NCI-H2081 treated with DMSO at 0.1 percent for 48 hours (cell line): ENCODE measurements around the gene CCDC15.
"Not testable (repeated sequence)": the region's sequence is repeated elsewhere in the genome, so short reads cannot be mapped to it uniquely, and the experiment has no call there.

Experiments
- DNase-seq: peaks from one replicate; lab custom pipeline; 2025; lab: John Stamatoyannopoulos, UW

Gene CCDC15

DNA sequence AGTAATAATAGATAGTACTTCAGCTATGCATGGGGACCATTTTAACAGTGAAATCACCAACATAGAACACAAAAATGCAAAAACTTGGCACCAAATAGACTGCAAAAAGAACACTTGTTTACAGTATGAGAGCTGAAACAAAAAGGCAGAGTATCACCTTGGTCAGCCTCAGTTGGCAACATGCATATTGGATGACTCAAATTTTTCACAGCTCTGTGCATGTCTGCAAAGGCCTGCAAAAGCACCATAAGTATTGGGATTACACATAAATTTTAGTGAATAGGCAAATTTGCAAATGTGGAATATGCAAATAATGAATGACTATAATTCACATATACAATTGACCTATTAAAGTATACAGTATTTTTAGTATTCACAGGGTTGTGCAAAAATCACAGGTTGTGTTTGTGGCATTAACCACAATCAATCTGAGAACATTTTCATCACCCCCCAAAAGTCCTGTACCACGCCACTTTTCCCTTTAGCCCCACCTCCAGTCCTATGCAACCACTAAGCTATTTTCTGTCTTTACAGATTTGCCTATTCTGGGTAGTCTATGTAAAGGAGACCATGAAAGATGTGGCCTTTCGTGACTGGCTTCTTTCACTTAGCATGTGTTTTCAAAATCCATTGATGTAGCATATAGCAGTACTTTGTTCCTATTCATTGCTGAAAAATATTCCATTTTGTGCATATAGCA is 47.2 kb downstream of the CCDC15 start:
- no peak for DNase-seq

DNA sequence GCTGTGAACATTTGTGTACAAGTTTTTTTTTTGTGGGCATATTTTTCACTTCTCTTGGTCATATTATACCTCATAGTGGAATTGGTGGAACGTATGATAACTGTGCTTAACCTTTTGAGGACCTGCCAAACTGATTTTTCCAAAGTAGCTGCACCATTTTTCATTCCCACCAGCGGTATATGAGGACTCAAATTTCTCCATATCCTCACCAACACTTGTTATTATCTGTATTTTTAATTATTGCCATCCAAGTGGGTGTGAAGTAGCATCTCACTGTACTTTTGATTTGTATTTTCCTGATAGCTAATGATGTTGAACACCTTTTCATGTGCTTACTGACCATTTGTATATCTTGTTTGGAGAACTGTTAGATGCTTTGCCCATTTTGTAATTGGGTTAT is 47.8 kb downstream of the CCDC15 start:
- DNase-seq = no peak

GRCh38 chr11:125005491-125005890 is 51.5 kb downstream of the CCDC15 start:
- no peak for DNase-seq

DNA sequence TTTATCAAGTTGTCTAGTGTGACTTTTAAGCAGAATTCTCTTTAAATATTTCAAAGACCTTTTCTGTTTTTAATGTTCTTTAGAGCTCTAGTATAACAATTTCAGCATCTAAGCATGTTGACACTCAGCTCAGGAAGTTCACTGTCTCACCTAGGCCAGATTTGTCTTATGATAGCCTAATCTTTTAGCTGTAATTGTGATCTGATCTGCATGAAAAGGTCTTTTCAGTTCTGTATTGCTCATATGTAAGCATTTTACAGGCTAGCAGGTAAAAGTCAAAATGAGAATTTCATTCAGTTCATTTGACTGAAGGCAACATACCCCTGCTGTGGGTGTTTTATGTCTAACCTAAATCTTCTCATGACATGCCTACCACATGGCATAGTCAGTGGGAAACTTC is 62.4 kb downstream of the CCDC15 start:
- no peak for DNase-seq

DNA sequence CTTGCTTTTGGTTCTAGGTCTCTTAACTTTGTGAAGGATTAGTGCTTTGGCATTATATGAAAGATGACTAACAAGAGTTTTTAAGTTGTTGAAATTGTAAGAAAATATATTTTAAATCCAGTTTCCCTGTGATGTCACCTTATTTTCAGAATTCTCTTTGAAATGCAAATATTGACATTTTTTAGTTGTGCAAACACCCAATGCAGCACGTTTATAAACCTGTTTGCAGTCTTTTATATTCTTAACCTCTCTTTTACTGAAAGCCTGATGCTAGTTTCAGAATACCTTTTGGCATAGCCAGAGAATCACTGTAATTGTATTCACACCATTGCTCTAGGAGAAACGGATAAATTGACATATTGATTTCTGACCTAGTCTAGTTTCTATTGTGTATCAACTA is 66.3 kb downstream of the CCDC15 start:
- DNase-seq = no peak

DNA sequence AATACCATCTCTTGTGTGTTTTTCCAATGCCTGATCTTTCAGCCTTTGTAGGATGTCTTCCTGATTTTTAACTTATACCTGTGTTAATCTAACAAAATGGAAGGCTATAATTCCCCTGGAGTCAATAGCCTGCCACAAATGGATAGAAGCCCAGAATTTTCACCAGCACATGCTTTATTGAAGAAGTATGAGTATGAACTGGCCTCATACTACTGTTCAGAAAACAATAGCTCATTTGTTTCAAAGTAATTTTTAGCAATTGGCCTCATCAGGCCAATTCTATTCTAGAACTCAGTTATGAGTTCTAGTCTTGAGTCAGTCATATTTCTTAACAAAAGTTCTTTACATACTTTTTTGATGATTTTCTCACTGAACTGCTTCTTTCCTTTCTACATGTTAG is 68.5 kb downstream of the CCDC15 start:
- no peak for DNase-seq

GRCh38 chr11:125025968-125026367 is 72.0 kb downstream of the CCDC15 start:
- no peak for DNase-seq

- not testable (repeated sequence) for DNase-seq
Measured at GRCh38 chr11:125029431-125029830, 75.4 kb downstream of the CCDC15 start.

GRCh38 chr11:125036933-125037332 is 82.9 kb downstream of the CCDC15 start:
- no peak for DNase-seq

- no peak for DNase-seq
Measured at GRCh38 chr11:125049164-125049792, 95.3 kb downstream of the CCDC15 start.

GRCh38 chr11:125052047-125052446 is 98.0 kb downstream of the CCDC15 start:
- no peak for DNase-seq

DNA sequence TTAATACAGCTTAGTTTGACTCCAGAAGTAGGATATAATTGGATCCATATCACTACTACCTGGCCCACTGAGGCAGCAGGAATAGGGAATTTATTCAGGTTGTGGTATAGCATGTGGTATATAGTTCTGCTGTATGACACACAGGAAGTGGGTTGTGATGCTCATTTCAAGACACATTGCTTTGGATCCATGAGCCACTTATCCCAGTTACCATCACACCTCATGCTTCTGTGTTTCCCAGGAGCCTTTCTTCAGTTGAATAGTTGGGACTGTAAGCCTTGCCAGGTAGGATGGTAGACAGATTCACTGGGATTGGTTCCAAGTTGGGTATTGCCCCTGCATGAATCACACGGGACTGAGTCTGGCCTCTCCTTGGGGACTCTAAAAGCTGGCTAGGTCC is 99.2 kb downstream of the CCDC15 start:
- DNase-seq = no peak

GRCh38 chr11:125055107-125055715 is 101.2 kb downstream of the CCDC15 start:
- DNase-seq = no peak

GRCh38 chr11:125056111-125056510 is 102.1 kb downstream of the CCDC15 start:
- not testable (repeated sequence) for DNase-seq

DNA sequence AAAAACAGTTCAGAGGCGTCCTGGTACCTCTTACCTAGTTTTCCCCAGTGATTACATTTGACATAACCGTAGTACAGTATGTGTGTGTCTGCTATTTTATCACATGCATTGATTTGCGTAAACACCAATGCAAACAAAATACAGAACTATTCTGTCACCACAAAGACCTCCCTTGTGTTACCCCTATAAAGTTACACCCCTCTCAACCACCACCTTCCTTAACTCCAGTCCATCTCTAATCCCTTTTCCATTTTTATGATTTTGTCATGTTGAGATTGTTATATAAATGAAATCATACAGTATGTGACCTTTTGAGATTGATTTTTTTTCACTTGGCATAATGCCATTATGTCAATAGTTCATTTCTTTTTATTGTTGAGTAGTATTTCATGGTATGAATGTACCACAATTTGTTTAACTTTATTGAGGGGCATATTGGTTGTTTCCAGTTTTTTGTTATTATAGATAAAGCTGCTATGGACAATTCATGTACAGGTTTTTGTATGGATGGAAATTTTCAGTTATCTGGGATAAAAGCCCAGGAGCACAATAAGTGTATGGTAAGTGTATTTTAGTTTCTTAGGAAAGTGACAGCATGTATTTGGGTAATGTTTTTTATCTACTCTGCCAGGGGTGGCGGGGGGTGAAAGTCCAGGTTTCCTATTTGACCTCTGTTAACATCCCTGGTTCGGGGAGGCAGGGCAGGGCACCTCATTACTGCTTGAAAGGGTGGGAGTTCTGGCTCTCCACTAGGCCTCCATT is 103.1 kb downstream of the CCDC15 start:
- DNase-seq = no peak

DNA sequence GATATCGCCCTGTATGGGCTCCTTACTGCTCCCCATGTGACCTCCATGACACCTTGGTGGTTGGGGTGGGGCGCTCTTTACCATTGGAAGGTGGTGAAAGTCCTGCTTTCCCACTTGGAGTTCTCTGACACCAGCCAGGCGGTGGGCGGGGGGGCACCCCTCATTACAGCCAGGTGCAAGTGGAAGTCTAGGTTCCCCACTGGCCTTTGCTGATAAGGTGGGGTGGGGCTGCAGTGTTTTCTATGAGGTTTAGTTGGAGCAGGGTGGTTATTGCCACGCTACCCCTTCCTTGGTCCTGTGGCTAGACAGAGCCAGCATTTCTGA is 103.7 kb downstream of the CCDC15 start:
- no peak for DNase-seq

DNA sequence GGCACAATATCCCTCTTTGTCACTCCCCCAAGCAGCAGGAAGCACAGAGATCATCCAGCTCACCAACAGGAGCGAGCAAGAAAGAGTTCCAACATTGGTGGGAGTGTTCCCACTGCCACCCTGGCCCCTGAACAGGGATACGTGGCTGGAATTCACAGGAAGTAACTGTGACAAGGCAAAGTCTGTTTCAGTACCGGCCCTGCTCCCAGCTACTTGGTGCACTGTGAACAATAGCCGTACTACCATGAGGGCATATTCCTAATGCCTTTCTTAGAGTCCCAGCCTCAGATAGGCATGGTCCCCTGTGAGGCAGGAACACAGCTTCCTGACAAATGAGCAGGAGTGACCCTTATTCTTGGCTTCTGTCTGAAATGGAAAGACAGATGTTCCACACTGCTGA is 107.3 kb downstream of the CCDC15 start:
- no peak for DNase-seq

DNA sequence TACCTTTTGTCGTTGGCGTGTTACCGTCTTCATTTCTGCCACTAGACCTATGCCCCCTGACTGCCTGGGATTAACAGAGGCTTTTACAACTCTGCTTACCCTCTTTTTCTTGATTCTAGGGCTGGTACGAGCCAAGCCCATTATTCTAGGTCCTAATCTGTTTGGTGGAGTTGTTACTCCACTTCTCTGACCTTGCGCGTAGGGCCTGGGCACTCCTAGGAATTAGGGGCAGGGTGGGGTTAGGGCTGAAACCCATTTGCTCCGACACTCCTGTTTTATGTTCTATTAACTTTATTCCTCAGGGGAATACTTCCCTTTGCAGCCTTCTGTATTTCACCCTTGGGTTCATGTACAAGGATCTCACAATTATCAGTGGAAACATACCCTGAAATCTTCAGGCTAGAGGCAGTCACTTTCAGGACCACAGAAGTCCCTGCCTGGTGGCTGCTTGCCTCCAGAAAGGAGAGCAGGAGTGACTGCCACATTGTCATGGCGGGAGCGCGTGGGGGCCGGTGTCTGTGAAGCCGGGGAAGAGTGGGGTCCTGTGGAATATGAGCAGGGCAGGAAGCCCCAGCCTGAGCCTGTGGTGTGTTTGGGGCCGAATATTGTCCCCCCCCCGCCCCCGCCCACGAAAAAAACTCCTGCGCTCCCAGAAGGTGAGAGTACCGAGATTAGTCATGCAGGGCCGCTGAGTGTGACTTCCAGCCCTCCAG is 108.4 kb downstream of the CCDC15 start:
- no peak for DNase-seq

DNA sequence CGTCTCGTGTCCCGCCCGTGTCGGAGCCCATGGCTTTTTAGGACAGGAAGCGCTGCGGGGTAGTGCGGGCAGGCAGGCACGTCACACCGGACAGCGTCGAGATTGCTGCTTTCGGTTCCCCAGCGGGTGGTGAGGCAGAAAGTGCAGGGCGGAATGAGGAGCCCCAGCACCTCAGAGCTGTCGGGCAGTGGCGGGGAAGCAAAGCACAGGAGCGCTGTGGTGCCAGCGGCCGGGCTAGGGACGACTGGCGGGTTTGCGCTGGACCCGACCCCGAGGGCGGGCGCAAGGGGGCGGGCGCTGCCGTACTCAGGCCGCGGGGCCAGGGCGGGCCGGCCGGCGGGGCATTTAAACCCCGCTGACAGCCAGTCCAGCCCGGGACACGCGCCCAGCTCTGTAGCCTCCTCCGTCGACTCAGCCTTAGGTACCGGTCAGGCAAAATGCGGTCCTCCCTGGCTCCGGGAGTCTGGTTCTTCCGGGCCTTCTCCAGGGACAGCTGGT is 109.0 kb downstream of the CCDC15 start, which contains the start of gene SLC37A2:
TSS of gene SLC37A2 (plus strand) at position 375 of the 498 bp plus-strand sequence. CDS start at position 438, 63 bp downstream.
- no peak for DNase-seq

GRCh38 chr11:125063429-125064043 is 109.5 kb downstream of the CCDC15 start:
- DNase-seq = no peak

GRCh38 chr11:125064070-125064469 is 110.1 kb downstream of the CCDC15 start:
- DNase-seq = no peak
